ENCODE measurements around the gene VWA5B1. TPM values are rescaled to one million over a fixed set of nuclear protein-coding genes. Genes with fewer than 3 reads are reported as not detected.

VWA5B1 gene
- total and polyA plus RNA-seq, 2 of the 4 experiments (the other 2 are of a cell fraction), result not detected

- Histone ChIP-seq H2BK20ac (ENCODE audit: low read depth, low read length) (no peak overlapping the region), H3K27me3 (ENCODE audit: control insufficient read depth, insufficient read depth, low read length) (peaks cover 6% of the 10 kb centered on the region), H4K20me1 (ENCODE audit: insufficient read depth, low read length) (no peaks in the 10 kb centered on the region; the same call in 1 of the 2 replicates), H3K23ac (ENCODE audit: low read depth, low read length) (no peak overlapping the region), H3K9ac (ENCODE audit: low read depth, low read length) (no peak overlapping the region), H3K4ac (ENCODE audit: low read depth, low read length) (no peak overlapping the region), H3K56ac (ENCODE audit: extremely low read depth, insufficient read depth, low read length) (no peak overlapping the region), H3K18ac (ENCODE audit: low read depth, low read length) (no peak overlapping the region), H2BK120ac (ENCODE audit: low read depth, low read length) (no peak overlapping the region), H3K9me3 (ENCODE audit: control insufficient read depth, insufficient read depth, low read length) (no peaks in the 10 kb centered on the region; the same call in 1 of the 2 replicates), H2AK9ac (replicated peaks; ENCODE audit: low read depth, low read length, poor library complexity) (no peak overlapping the region), H3K4me3 (ENCODE audit: insufficient read depth, low read depth, low read length) (no peak overlapping the region), H3K9me1 (ENCODE audit: insufficient read depth, low read length) (no peaks in the 10 kb centered on the region), H2BK5ac (ENCODE audit: low read depth, low read length, poor library complexity, severe bottlenecking) (no peak overlapping the region), H2AK5ac (ENCODE audit: low read depth, low read length) (no peak overlapping the region), H2BK15ac (ENCODE audit: low read depth, low read length) (no peak overlapping the region), H4K8ac (ENCODE audit: low read depth in 2 of 2, low read length in 2 of 2) (no peak overlapping the region), H3K27ac (ENCODE audit: insufficient read depth, low read length) (no peak overlapping the region), H4K5ac (ENCODE audit: low read depth, low read length) (no peak overlapping the region), H4K91ac (ENCODE audit: insufficient read depth, low read depth, low read length) (no peak overlapping the region), H3K36me3 (ENCODE audit: control insufficient read depth, insufficient read depth, low read length) (no peaks in the 10 kb centered on the region), H2AFZ (replicated peaks; ENCODE audit: low read length, poor library complexity) (peak overlapping the region; percentile 56), H3K4me2 (ENCODE audit: low read depth, low read length) (no peak overlapping the region), H3K4me1 (ENCODE audit: control insufficient read depth, insufficient read depth, low read length) (no peaks in the 10 kb centered on the region), H3K14ac (replicated peaks; ENCODE audit: low read depth, low read length) (0 out of 2 replicates have a peak overlapping the region, but pooled peaks have one; percentile 11), H3K79me1 (ENCODE audit: low read depth in 1 of 2, low read length in 2 of 2) (no peaks in the 10 kb centered on the region)
- 8% methylated on average over 2 of the region's 7 CpGs; no CpG with 5 or more reads in 1 of the 2 experiments for WGBS, 2 experiments (ENCODE audit: extremely low coverage in 2 of 2, insufficient read length in 1 of 2)
- dilution Hi-C loops (cut with HindIII; ENCODE audit: low sequenced_read_pairs, unreplicated experiment), result no loop called here
- CTCF ChIA-PET, result no interaction called here
- ATAC-seq (ENCODE audit: low read depth), result no peak
- intact Hi-C loops (cut with micrococcal nuclease), result no loop called here
- POLR2A ChIA-PET (ENCODE audit: unreplicated experiment), result interaction anchor here (0.6 kb wide), 1 partner anchor 235 kb away, joined by 3 read pairs; the partner anchor contains the start of gene CAMK2N1
- in situ Hi-C loops (cut with MboI; ENCODE audit: low sequenced_read_pairs), result no loop called here
- BruUV-seq (replicated peaks), result no TSS peak
- DNase-seq, result peak; percentile 22
- no peak for TF ChIP-seq NFE2L2 (IDR thresholded peaks at IDR 0.05; ENCODE audit: low read depth, low read length)
- TF ChIP-seq BHLHE40 (IDR thresholded peaks at IDR 0.05; ENCODE audit: low read depth, low read length), result no peak
- TF ChIP-seq CEBPB (IDR thresholded peaks at IDR 0.05; ENCODE audit: low read depth, low read length), result no peak
Measured at GRCh38 chr1:20250340-20250989, 40.2 kb upstream of the VWA5B1 start.

All from IMR-90 (cell line).